Karpas-422 (cell line): ENCODE measurements around the gene AKAP7. TPM values are rescaled to one million over a fixed set of nuclear protein-coding genes. Genes with fewer than 3 reads are reported as not detected.
A peak's percentile ranks its signal among the peaks of the same experiment; 100 is the strongest.

Experiments
- DNase-seq: peaks from one replicate; pipeline ENCODE4 v3.0.0-alpha.2; 2015
- H2AFZ ChIP-seq: fragments of 200-600 bp; sonication (generic); 2 replicates; pipeline ENCODE4 v1.6.1; 2014; ENCODE audit warnings: antibody characterized with exemption, low read length, mixed read lengths
- H3K27ac ChIP-seq: fragments of 200-600 bp; sonication (generic); 2 replicates; pipeline ENCODE4 v1.5.1; 2014; ENCODE audit warnings: mild to moderate bottlenecking, low read length, moderate library complexity
- H3K27me3 ChIP-seq: fragments of 200-600 bp; sonication (generic); 2 replicates; pipeline ENCODE4 v1.6.1; 2014; ENCODE audit warnings: low read length, mixed read lengths
- H3K36me3 ChIP-seq: fragments of 200-600 bp; sonication (generic); 2 replicates; pipeline ENCODE4 v1.6.1; 2014; ENCODE audit warnings: low read length, mixed read lengths; ENCODE audit not compliant: insufficient read depth
- H3K4me1 ChIP-seq: fragments of 200-600 bp; sonication (generic); 2 replicates; pipeline ENCODE4 v1.6.1; 2014; ENCODE audit warnings: mild to moderate bottlenecking, low read length, mixed read lengths
- H3K4me2 ChIP-seq: fragments of 200-600 bp; sonication (generic); 2 replicates; pipeline ENCODE4 v1.6.1; 2014; ENCODE audit warnings: low read length, low read depth, mild to moderate bottlenecking; ENCODE audit not compliant: poor library complexity, severe bottlenecking
- H3K4me3 ChIP-seq: fragments of 200-600 bp; sonication (generic); 2 replicates; pipeline ENCODE4 v1.5.1; 2014; ENCODE audit warnings: mild to moderate bottlenecking, antibody characterized with exemption, low read length, mixed read lengths
- H3K79me2 ChIP-seq: fragments of 200-600 bp; sonication (generic); 2 replicates; pipeline ENCODE4 v1.6.1; 2014; ENCODE audit warnings: mild to moderate bottlenecking, low read length, mixed read lengths
- H3K9ac ChIP-seq: fragments of 200-600 bp; sonication (generic); 2 replicates; pipeline ENCODE4 v1.6.0; 2014; ENCODE audit warnings: low read length
- H3K9me2 ChIP-seq: fragments of 200-600 bp; sonication (generic), shearing (Covaris generic); replicated peaks from 2 replicates; pipeline ENCODE4 v1.6.0; 2014; ENCODE audit warnings: mild to moderate bottlenecking, low read length, moderate library complexity; ENCODE audit not compliant: insufficient read depth
- H3K9me3 ChIP-seq: fragments of 300-700, 200-600 bp; sonication (generic); 2 replicates; pipeline ENCODE4 v1.6.1; 2014; ENCODE audit warnings: low read length, mixed read lengths
- H4K20me1 ChIP-seq: fragments of 200-600 bp; sonication (generic); 2 replicates; pipeline ENCODE4 v1.6.1; 2014; ENCODE audit warnings: mild to moderate bottlenecking, antibody characterized with exemption, low read length, low read depth; ENCODE audit not compliant: insufficient read depth
- total RNA-seq: library from RNA; depleted of rRNA; stranded (reverse); fragments of >200 nt; shearing (Covaris generic); gene quantifications from 2 replicates; pipeline ENCODE4 v1.2.3, GENCODE V29; 2014; ENCODE audit warnings: low replicate concordance

AKAP7 gene
- total RNA-seq, 1 experiment from 2014 or later: not detected

GRCh38 chr6:131183427-131184095 lies 48.3 kb downstream of the AKAP7 start:
- Histone ChIP-seq H3K36me3 (no peaks in the 10 kb centered on the region), H3K4me3 (no peak overlapping the region), H3K27me3 (no peaks in the 10 kb centered on the region), H3K4me1 (no peaks in the 10 kb centered on the region), H3K9me2 (no peaks in the 10 kb centered on the region), H3K4me2 (no peak overlapping the region), H2AFZ (no peak overlapping the region), H4K20me1 (no peaks in the 10 kb centered on the region), H3K9ac (no peak overlapping the region), H3K79me2 (no peaks in the 10 kb centered on the region), H3K9me3 (no peaks in the 10 kb centered on the region), H3K27ac (no peak overlapping the region)
- no peak for DNase-seq

DNA sequence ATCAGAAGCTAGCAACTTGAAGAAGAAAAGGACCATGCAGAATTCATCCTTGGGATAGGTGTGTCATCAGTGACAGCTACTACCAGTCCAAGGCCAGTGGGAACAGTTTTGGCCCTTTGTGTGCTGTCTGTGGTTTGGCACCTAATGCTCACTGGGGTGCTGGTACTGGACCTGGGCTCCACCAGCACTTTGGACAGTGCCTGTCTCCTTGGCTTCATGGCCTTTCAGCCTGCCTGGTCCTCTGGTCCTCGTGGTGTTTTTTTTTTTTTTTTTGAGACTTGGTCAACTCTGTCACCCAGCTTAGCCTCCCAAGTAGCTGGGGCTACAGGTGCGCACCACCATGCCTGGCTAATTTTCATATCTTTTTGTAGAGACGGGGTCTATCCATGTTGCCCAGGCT lies 56.3 kb downstream of the AKAP7 start:
- Histone ChIP-seq H3K79me2 (no peaks in the 10 kb centered on the region), H2AFZ (no peak overlapping the region), H3K27me3 (no peaks in the 10 kb centered on the region), H3K4me3 (no peak overlapping the region), H3K9ac (no peak overlapping the region), H3K9me3 (no peaks in the 10 kb centered on the region), H4K20me1 (no peaks in the 10 kb centered on the region), H3K36me3 (no peaks in the 10 kb centered on the region), H3K9me2 (no peaks in the 10 kb centered on the region), H3K4me2 (no peak overlapping the region), H3K4me1 (no peaks in the 10 kb centered on the region), H3K27ac (no peak overlapping the region)
- no peak for DNase-seq

DNA sequence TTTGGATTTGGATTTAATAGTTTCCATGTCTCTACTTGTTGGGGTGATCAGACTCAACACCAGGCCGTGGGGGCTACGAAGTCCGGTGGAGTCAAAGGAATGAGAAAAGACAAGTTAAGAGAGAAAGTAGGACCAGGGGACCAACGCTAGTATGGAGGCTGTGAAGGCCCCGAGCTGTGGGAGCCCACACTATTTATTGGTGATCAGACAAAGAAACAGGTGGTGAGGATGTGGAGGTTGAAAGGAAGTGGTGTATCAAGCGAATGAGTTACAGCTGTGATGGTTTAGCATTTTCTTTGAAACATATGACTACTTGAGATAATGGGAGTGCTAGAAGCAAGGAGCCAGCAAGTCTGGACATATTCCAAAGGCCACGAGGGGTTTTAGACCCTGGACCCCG lies 62.4 kb downstream of the AKAP7 start:
- Histone ChIP-seq H3K79me2 (no peaks in the 10 kb centered on the region), H3K27ac (no peak overlapping the region), H3K9me3 (no peaks in the 10 kb centered on the region), H3K27me3 (no peaks in the 10 kb centered on the region), H4K20me1 (no peaks in the 10 kb centered on the region), H3K4me1 (peaks cover 9% of the 10 kb centered on the region), H3K36me3 (no peaks in the 10 kb centered on the region), H3K4me3 (no peak overlapping the region), H3K9ac (no peak overlapping the region), H3K9me2 (no peaks in the 10 kb centered on the region), H3K4me2 (no peak overlapping the region), H2AFZ (no peak overlapping the region)
- DNase-seq: no peak

DNA sequence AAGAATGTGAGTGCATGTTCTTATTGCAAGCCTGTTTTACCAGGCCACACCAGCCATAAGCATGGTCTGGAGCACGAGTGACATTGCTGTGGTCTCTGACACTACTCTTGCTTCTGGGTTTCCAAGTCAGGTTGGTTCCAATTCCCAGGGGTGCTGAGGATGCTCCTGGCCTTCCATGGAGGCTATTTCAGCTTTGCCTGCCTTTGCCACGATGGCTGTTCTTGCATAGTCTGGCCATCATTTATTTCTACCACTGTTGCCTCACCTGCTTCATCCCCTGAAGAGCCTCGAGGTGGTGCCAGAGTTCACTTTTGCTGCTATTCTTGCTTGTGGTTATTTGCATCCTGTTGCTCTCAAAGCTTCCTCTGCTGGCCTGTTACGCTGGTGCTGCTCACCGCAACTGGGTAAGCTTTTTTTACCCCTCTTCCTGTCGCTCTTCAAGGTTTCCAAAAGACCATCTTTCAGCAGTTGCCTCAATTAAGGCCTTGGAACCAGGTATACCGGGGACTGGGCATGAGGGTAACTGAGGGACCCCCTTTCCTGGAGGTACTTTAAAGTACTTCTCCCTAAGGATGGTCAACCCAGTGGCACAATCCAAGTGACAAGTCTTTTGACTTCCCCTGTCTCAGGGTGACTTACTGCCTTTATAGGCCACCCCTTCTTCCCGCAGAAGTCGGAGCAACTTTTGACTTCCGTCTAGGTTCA lies 64.5 kb downstream of the AKAP7 start:
- Histone ChIP-seq H3K4me1 (peaks cover 9% of the 10 kb centered on the region), H3K27ac (no peak overlapping the region), H2AFZ (no peak overlapping the region), H4K20me1 (no peaks in the 10 kb centered on the region), H3K4me2 (peak overlapping the region; percentile 45), H3K9ac (no peak overlapping the region), H3K9me2 (no peaks in the 10 kb centered on the region), H3K27me3 (no peaks in the 10 kb centered on the region), H3K79me2 (no peaks in the 10 kb centered on the region), H3K4me3 (no peak overlapping the region), H3K9me3 (no peaks in the 10 kb centered on the region), H3K36me3 (no peaks in the 10 kb centered on the region)
- DNase-seq: peak; percentile 88

DNA sequence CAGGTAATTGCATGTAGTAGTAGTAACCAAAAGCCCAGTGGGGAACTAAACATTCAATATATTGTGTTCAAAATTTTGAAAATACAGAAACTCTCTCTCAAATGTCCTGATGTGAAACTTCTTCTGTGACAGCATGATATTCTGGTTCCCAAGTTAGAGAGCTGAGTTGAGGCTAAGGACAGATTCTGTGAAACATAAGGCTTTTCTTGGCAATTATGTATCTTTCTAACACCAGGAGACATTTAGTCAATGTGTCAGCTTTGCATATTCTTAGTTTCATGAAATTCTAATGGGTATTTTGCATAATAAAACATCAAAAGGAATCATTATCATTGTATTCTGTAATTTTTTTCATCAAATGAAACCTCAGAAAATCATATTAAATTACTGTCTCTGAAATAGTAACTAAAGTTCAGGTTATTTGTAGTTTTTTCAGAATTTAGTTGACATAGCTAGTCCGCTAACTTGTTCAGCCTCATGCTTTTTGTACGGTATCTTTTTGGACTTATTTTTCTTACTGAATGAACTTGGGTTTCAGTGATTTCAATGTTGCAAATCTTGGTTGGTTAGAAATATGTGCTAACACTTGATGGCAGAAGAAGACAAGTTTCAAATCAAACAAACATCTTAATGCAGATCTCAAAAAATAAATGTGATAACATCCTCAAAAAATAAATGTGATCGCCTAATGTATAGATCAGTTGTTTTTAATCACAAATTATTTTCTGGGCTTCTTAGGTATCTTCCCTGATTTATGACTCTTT lies 70.4 kb downstream of the AKAP7 start:
- no peak for DNase-seq
- Histone ChIP-seq H3K4me2 (no peak overlapping the region), H3K4me1 (no peaks in the 10 kb centered on the region), H3K9me2 (no peaks in the 10 kb centered on the region), H3K4me3 (no peak overlapping the region), H2AFZ (no peak overlapping the region), H3K36me3 (no peaks in the 10 kb centered on the region), H4K20me1 (no peaks in the 10 kb centered on the region), H3K27me3 (no peaks in the 10 kb centered on the region), H3K27ac (no peak overlapping the region), H3K9ac (no peak overlapping the region), H3K9me3 (no peaks in the 10 kb centered on the region), H3K79me2 (no peaks in the 10 kb centered on the region)

DNA sequence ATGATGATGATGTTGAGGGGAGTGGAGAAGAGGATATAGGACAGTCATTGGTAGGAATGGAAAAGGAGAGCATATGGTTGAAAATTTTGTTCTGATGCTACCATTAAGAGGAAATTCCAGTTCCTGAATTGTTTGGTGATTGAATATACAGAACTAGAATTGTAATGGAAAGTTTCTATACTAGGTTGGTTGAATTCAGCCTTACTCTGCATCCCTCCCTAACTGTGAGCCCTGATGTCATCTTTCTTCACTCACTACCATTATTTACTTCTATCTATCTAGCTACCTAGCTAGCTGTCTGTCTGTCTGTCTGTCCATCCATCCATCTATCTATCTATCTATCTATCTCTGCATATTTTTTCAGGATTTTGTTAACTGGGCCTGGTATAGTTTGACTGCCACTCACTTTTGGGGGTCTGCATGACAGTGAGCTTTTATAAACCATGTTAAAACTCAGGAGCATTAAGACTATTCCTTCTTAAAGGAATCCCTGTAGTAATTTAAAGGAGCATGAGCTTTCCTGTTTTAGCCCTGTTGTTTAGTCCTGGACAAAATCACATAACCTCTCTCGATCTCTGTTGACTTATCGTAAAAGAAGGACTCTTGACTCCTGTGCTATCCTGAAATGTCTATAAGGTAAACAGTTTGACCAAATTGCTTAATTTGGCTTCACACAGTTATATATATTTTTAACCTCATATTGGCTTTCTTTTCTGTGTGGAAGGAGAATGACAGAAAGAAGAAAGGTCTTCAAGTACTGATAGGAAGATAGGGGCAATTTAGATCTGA lies 71.4 kb downstream of the AKAP7 start:
- H3K27ac ChIP-seq: no peak overlapping the region
- H3K9me2 ChIP-seq: no peaks in the 10 kb centered on the region
- no peaks in the 10 kb centered on the region for H4K20me1 ChIP-seq
- no peaks in the 10 kb centered on the region for H3K27me3 ChIP-seq
- H3K4me2 ChIP-seq: no peak overlapping the region
- no peaks in the 10 kb centered on the region for H3K36me3 ChIP-seq
- H3K9me3 ChIP-seq: no peaks in the 10 kb centered on the region
- H3K79me2 ChIP-seq: no peaks in the 10 kb centered on the region
- no peak overlapping the region for H3K4me3 ChIP-seq
- no peak overlapping the region for H3K9ac ChIP-seq
- no peaks in the 10 kb centered on the region for H3K4me1 ChIP-seq
- no peak overlapping the region for H2AFZ ChIP-seq
- DNase-seq: no peak

DNA sequence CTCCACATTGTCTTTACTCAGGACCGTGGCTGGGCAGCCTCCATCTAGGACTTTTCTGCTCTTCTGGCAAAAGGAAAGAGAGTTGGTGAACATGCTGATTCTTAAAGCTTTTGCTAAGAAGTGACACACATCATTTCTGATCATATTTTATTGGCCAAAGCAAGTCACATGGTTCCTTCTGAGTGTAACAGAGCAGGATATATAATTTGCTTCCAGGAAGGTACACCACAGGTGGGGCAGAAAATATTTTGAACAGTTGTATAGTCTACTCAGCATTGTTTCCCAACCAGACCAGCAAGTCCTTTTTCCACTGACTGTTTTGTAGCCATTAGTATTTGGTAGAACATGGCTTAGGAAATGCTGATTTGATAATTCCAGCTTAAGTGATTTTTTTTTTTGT lies 73.5 kb downstream of the AKAP7 start:
- no peak overlapping the region for H2AFZ ChIP-seq

GRCh38 chr6:131210469-131210868 lies 75.2 kb downstream of the AKAP7 start:
- Histone ChIP-seq H3K4me1 (no peaks in the 10 kb centered on the region), H3K4me3 (no peak overlapping the region), H4K20me1 (no peaks in the 10 kb centered on the region), H3K27ac (no peak overlapping the region), H3K9me2 (no peaks in the 10 kb centered on the region), H3K4me2 (no peak overlapping the region), H3K36me3 (no peaks in the 10 kb centered on the region), H2AFZ (no peak overlapping the region), H3K9me3 (no peaks in the 10 kb centered on the region), H3K79me2 (no peaks in the 10 kb centered on the region), H3K27me3 (no peaks in the 10 kb centered on the region), H3K9ac (no peak overlapping the region)
- no peak for DNase-seq

More for the DNA sequence above, 73.5 kb downstream of the AKAP7 start:
- Histone ChIP-seq H3K4me2 (no peak overlapping the region), H3K36me3 (no peaks in the 10 kb centered on the region), H3K4me3 (no peak overlapping the region), H3K9ac (no peak overlapping the region), H3K9me3 (no peaks in the 10 kb centered on the region), H3K4me1 (no peaks in the 10 kb centered on the region), H3K79me2 (no peaks in the 10 kb centered on the region), H3K27me3 (no peaks in the 10 kb centered on the region), H4K20me1 (no peaks in the 10 kb centered on the region), H3K9me2 (no peaks in the 10 kb centered on the region), H3K27ac (no peak overlapping the region)
- no peak for DNase-seq
